ENCODE measurements around the gene C13orf46. TPM values are rescaled to one million over a fixed set of nuclear protein-coding genes. Genes with fewer than 3 reads are reported as not detected.

Gene C13orf46
- total and polyA plus RNA-seq, 4 donors = 1.1 to 11.3 (median 6.4) TPM

GRCh38 chr13:113916330-113916815, 57.5 kb downstream of the C13orf46 start:
- 48 to 57% methylated on average over 2 of the region's 2 CpGs for whole genome bisulfite sequencing, 2 donors
- Histone ChIP-seq H3K36me3 (ENCODE audit: control insufficient read depth in 4 of 4, insufficient read depth in 4 of 4, low read length in 4 of 4) (no peaks in the 10 kb centered on the region), H3K4me3 (no peak overlapping the region), H3K27me3 (ENCODE audit: control insufficient read depth in 3 of 3, insufficient read depth in 3 of 3, low read length in 2 of 3) (peaks cover 0 to 8% (median 4%) of the 10 kb centered on the region in 3 donors), H3K27ac (ENCODE audit: low read depth in 1 of 2, low read length in 1 of 2) (no peak overlapping the region), H3K9ac (ENCODE audit: insufficient read depth in 1 of 2, low read length in 2 of 2) (no peak overlapping the region), H3K4me1 (ENCODE audit: control insufficient read depth in 5 of 5, insufficient read depth in 5 of 5, low read length in 5 of 5) (no peaks in the 10 kb centered on the region), H3K9me3 (ENCODE audit: control insufficient read depth in 4 of 4, insufficient read depth in 3 of 4, low read length in 3 of 4) (peaks cover 0 to 7% (median 0%) of the 10 kb centered on the region in 4 donors)
- no peak for DNase-seq
- no peak for ATAC-seq (ENCODE audit: insufficient read depth, low FRiP score)
- TF ChIP-seq CTCF (IDR thresholded peaks at IDR 0.05; ENCODE audit: control extremely low read depth, extremely low read depth) = no peak

GRCh38 chr13:113915786-113916329, 58.0 kb downstream of the C13orf46 start:
- Histone ChIP-seq H3K9ac (ENCODE audit: insufficient read depth in 1 of 2, low read length in 2 of 2) (no peak overlapping the region), H3K9me3 (ENCODE audit: control insufficient read depth in 4 of 4, insufficient read depth in 3 of 4, low read length in 3 of 4) (peaks cover 0 to 7% (median 0%) of the 10 kb centered on the region in 4 donors), H3K4me1 (ENCODE audit: control insufficient read depth in 5 of 5, insufficient read depth in 5 of 5, low read length in 5 of 5) (no peaks in the 10 kb centered on the region), H3K27ac (ENCODE audit: low read depth in 1 of 2, low read length in 1 of 2) (no peak overlapping the region), H3K4me3 (no peak overlapping the region), H3K36me3 (ENCODE audit: control insufficient read depth in 4 of 4, insufficient read depth in 4 of 4, low read length in 4 of 4) (no peaks in the 10 kb centered on the region), H3K27me3 (ENCODE audit: control insufficient read depth in 3 of 3, insufficient read depth in 3 of 3, low read length in 2 of 3) (peaks cover 0 to 8% (median 4%) of the 10 kb centered on the region in 3 donors)
- DNase-seq (no peak), ATAC-seq (ENCODE audit: insufficient read depth, low FRiP score) (no peak)
- 82 to 84% methylated on average over 11 of the region's 11 CpGs for WGBS, 2 donors
- TF ChIP-seq CTCF (IDR thresholded peaks at IDR 0.05; ENCODE audit: control extremely low read depth, extremely low read depth) = no peak

- 68 to 76% methylated on average over 21 of the region's 21 CpGs for WGBS, 2 donors
- DNase-seq (no peak), ATAC-seq (ENCODE audit: insufficient read depth, low FRiP score) (no peak)
- H3K9me3 ChIP-seq (ENCODE audit: control insufficient read depth in 4 of 4, insufficient read depth in 3 of 4, low read length in 3 of 4) = peaks cover 0 to 4% (median 0%) of the 10 kb centered on the region in 4 donors
- H3K36me3 ChIP-seq (ENCODE audit: control insufficient read depth in 4 of 4, insufficient read depth in 4 of 4, low read length in 4 of 4) = no peaks in the 10 kb centered on the region
- TF ChIP-seq CTCF (IDR thresholded peaks at IDR 0.05; ENCODE audit: control extremely low read depth, extremely low read depth) = no peak
- H3K9ac ChIP-seq (ENCODE audit: insufficient read depth in 1 of 2, low read length in 2 of 2) = no peak overlapping the region
- peaks cover 0 to 8% (median 4%) of the 10 kb centered on the region in 3 donors for H3K27me3 ChIP-seq (ENCODE audit: control insufficient read depth in 3 of 3, insufficient read depth in 3 of 3, low read length in 2 of 3)
- no peak overlapping the region for H3K4me3 ChIP-seq
- H3K27ac ChIP-seq (ENCODE audit: low read depth in 1 of 2, low read length in 1 of 2) = no peak overlapping the region
- H3K4me1 ChIP-seq (ENCODE audit: control insufficient read depth in 5 of 5, insufficient read depth in 5 of 5, low read length in 5 of 5) = no peaks in the 10 kb centered on the region
Observed at GRCh38 chr13:113915012-113915763, 58.7 kb downstream of the C13orf46 start.

Data from lung (tissue), 12 donors.